Stimulated activated CD4-positive, alpha-beta T cell treated with anti-CD3 and anti-CD28 coated beads, Interleukin-2, amount 100 ng/mL, for 24 hours (primary cell): ENCODE data around the gene ADRM1.

Experiments used
- DNase-seq, 2 donors: peaks; one replicate each; pipeline ENCODE4 v3.0.0-alpha.2; 2020

The ADRM1 gene

GRCh38 chr20:62357681-62358080, 54.9 kb downstream of the ADRM1 start:
- DNase-seq, result no peak
